Lower lobe of right lung (tissue), 2 donors: Measurements from ENCODE around the gene COG7. TPM values are rescaled to one million over a fixed set of nuclear protein-coding genes. Genes with fewer than 3 reads are reported as not detected.
"Not testable (repeated sequence)": the region's sequence is repeated elsewhere in the genome, so short reads cannot be mapped to it uniquely, and the experiment has no call there.

Experiments
- ATAC-seq, 2 donors: fragments of 200-7000 bp; cut with Tn5 transposase; one replicate each; pipeline ENCODE4 v1.9.1; 2020 to 2022; ENCODE audit warnings: mild to moderate bottlenecking in 2 of 2, moderate library complexity in 2 of 2
- DNase-seq: peaks from one replicate; pipeline ENCODE4 v3.0.0-alpha.2; 2020
- H3K27ac ChIP-seq: fragments of 200-600 bp; one replicate; pipeline ENCODE4 v1.8.0; 2022
- H3K27me3 ChIP-seq: fragments of 200-600 bp; one replicate; pipeline ENCODE4 v1.8.0; 2022; ENCODE audit warnings: low read depth
- H3K36me3 ChIP-seq: fragments of 200-600 bp; one replicate; pipeline ENCODE4 v1.8.0; 2022; ENCODE audit warnings: mild to moderate bottlenecking
- H3K4me1 ChIP-seq: fragments of 200-600 bp; one replicate; pipeline ENCODE4 v1.8.0; 2022
- H3K4me3 ChIP-seq: fragments of 200-600 bp; one replicate; pipeline ENCODE4 v1.8.0; 2022; ENCODE audit warnings: mild to moderate bottlenecking
- H3K9me3 ChIP-seq: fragments of 200-600 bp; one replicate; pipeline ENCODE4 v1.8.0; 2022
- CTCF ChIP-seq: fragments of 200-600 bp; IDR thresholded peaks from one replicate; pipeline ENCODE4 v1.8.0; 2022; ENCODE audit warnings: antibody characterized with exemption, mild to moderate bottlenecking
- intact Hi-C: fragments of 100-400 bp; cut with DNase I; formaldehyde crosslinking; loops from one replicate; pipeline ENCODE4 v1.11.0; 2022
- total RNA-seq: library from RNA; stranded (reverse); fragmentation: NEBNext Ultra II Directional; extraction: Animal tissue kit (Norgen Biotek cat#: 25700); gene quantifications from one replicate; pipeline ENCODE4 v1.2.1, GENCODE V29; 2021
- donor health status: DM: no; HTN: yes; CAD: no; lungs with severe emphysema.

The COG7 gene
- total RNA-seq, 1 donor from 2014 or later, result 21.3 TPM

- no peak for DNase-seq
Observed at GRCh38 chr16:23369416-23369815, 83.6 kb downstream of the COG7 start.

GRCh38 chr16:23368469-23368868 lies 84.5 kb downstream of the COG7 start:
- Histone ChIP-seq H3K9me3 (no peaks in the 10 kb centered on the region), H3K27me3 (no peaks in the 10 kb centered on the region), H3K36me3 (no peaks in the 10 kb centered on the region), H3K4me3 (no peak overlapping the region), H3K4me1 (peaks cover 1% of the 10 kb centered on the region), H3K27ac (no peak overlapping the region)
- no peak for TF ChIP-seq CTCF
- no peak for DNase-seq
- intact Hi-C loops, result no loop called here
- no peak for ATAC-seq

More at GRCh38 chr16:23369416-23369815, 83.6 kb downstream of the COG7 start:
- H3K9me3 ChIP-seq, result no peaks in the 10 kb centered on the region
- no peak for TF ChIP-seq CTCF
- no peaks in the 10 kb centered on the region for H3K36me3 ChIP-seq
- intact Hi-C loops, result no loop called here
- no peak overlapping the region for H3K27ac ChIP-seq
- H3K27me3 ChIP-seq, result no peaks in the 10 kb centered on the region
- ATAC-seq, result no peak
- no peaks in the 10 kb centered on the region for H3K4me1 ChIP-seq
- H3K4me3 ChIP-seq, result no peak overlapping the region

- Histone ChIP-seq H3K36me3 (no peaks in the 10 kb centered on the region), H3K9me3 (no peaks in the 10 kb centered on the region), H3K4me1 (peaks cover 6% of the 10 kb centered on the region), H3K27me3 (no peaks in the 10 kb centered on the region), H3K4me3 (no peak overlapping the region), H3K27ac (no peak overlapping the region)
- intact Hi-C loops, result no loop called here
- TF ChIP-seq CTCF, result no peak
- ATAC-seq (no peak), DNase-seq (no peak)
Observed at GRCh38 chr16:23367988-23368387, 85.0 kb downstream of the COG7 start.

- H3K9me3 ChIP-seq, result no peaks in the 10 kb centered on the region
- H3K4me1 ChIP-seq, result peaks cover 10% of the 10 kb centered on the region
- no peaks in the 10 kb centered on the region for H3K27me3 ChIP-seq
- no peak overlapping the region for H3K4me3 ChIP-seq
- ATAC-seq, result no peak
- H3K27ac ChIP-seq, result no peak overlapping the region
- H3K36me3 ChIP-seq, result no peaks in the 10 kb centered on the region
- TF ChIP-seq CTCF, result no peak
- intact Hi-C loops, result no loop called here
- no peak for DNase-seq
Observed at GRCh38 chr16:23367564-23367963, 85.4 kb downstream of the COG7 start.

- H3K4me1 ChIP-seq, result peaks cover 18% of the 10 kb centered on the region
- ATAC-seq, intact Hi-C loops, H3K4me3 ChIP-seq, DNase-seq, H3K36me3 ChIP-seq, H3K9me3 ChIP-seq, H3K27me3 ChIP-seq, H3K27ac ChIP-seq: not testable (repeated sequence)
Observed at GRCh38 chr16:23366341-23366740, 86.6 kb downstream of the COG7 start.

- intact Hi-C loops, result no loop called here
- Histone ChIP-seq H3K36me3 (no peaks in the 10 kb centered on the region), H3K27ac (no peak overlapping the region), H3K4me3 (no peak overlapping the region), H3K27me3 (no peaks in the 10 kb centered on the region), H3K4me1 (peaks cover 18% of the 10 kb centered on the region), H3K9me3 (no peaks in the 10 kb centered on the region)
- no peak for TF ChIP-seq CTCF
- DNase-seq (no peak), ATAC-seq (no peak)
Observed at GRCh38 chr16:23365602-23366240, 87.3 kb downstream of the COG7 start.
